Fibroblast of skin of left quadriceps (primary cell): ENCODE data around the gene RPL27.

Experiments
- DNase-seq, 2 experiments: peaks; one replicate each; pipeline ENCODE4 v3.0.0-alpha.2; 2013; ENCODE audit warnings: low read depth in 2 of 2

RPL27 gene

DNA sequence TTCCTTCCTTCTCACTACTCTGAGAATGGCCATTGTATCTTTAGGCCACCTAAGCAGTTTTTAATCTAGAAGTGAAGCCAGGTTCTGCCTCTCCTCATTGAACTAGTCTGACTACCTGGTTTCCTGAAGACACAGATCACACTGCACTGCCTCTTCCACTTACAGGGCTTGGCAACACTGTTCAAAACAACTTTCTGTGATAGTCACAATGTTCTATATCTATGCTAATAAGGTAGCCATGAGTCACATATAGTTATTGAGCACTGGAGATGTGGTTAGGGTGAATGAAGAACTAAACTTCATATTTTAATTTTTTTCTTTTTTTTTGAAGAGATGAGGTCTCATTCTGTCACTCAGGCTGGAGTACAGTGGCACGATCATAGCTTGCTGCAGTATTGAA is 53.8 kb downstream of the RPL27 start:
- DNase-seq: no peak
